PC-9 (cell line): ENCODE data around the gene SND1.

Experiments used
- EZH2 ChIP-seq: fragments of 200-600 bp; sonication (generic); IDR thresholded peaks from 2 replicates; pipeline ENCODE4 v1.8.0; 2017; ENCODE audit warnings: antibody characterized with exemption, low read depth
- TF ChIP-seq, protein P1 (sequence below): fragments of 200-600 bp; sonication (generic); conservative IDR thresholded peaks from 2 replicates; pipeline ENCODE4 v1.6.1; 2017; ENCODE audit warnings: mixed run types, antibody characterized with exemption, mild to moderate bottlenecking, moderate library complexity

DNA sequence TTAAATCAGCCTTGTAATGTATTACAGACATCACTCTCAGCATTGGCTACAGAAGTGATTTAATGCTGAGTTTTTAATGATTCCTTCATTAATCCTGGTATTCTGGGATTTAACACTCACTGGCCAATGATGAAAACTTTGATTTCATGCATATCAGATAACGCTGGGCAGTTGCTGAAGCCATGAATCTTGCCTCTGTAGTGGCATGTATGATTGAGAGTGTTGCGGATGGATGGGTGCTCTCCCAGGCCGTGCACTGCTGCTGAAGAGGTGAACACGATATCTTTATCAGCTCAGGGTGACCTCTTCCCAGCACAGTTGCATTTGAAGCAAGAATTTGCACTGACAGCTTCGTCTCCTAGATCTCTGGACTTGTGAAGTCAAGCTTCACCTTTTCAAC lies 210.5 kb downstream of the SND1 start:
- no peak for TF ChIP-seq EZH2
- TF ChIP-seq, protein P1, sequence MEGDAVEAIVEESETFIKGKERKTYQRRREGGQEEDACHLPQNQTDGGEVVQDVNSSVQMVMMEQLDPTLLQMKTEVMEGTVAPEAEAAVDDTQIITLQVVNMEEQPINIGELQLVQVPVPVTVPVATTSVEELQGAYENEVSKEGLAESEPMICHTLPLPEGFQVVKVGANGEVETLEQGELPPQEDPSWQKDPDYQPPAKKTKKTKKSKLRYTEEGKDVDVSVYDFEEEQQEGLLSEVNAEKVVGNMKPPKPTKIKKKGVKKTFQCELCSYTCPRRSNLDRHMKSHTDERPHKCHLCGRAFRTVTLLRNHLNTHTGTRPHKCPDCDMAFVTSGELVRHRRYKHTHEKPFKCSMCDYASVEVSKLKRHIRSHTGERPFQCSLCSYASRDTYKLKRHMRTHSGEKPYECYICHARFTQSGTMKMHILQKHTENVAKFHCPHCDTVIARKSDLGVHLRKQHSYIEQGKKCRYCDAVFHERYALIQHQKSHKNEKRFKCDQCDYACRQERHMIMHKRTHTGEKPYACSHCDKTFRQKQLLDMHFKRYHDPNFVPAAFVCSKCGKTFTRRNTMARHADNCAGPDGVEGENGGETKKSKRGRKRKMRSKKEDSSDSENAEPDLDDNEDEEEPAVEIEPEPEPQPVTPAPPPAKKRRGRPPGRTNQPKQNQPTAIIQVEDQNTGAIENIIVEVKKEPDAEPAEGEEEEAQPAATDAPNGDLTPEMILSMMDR, result no peak
